ENCODE results near the gene SHB. TPM values are rescaled to one million over a fixed set of nuclear protein-coding genes. Genes with fewer than 3 reads are reported as not detected.

SHB gene
- total and polyA plus RNA-seq, 2 of the 13 experiments (the other 11 are each of a cell fraction or from before 2014, with no cell fraction given), result 19.4 to 20.7 TPM

DNA sequence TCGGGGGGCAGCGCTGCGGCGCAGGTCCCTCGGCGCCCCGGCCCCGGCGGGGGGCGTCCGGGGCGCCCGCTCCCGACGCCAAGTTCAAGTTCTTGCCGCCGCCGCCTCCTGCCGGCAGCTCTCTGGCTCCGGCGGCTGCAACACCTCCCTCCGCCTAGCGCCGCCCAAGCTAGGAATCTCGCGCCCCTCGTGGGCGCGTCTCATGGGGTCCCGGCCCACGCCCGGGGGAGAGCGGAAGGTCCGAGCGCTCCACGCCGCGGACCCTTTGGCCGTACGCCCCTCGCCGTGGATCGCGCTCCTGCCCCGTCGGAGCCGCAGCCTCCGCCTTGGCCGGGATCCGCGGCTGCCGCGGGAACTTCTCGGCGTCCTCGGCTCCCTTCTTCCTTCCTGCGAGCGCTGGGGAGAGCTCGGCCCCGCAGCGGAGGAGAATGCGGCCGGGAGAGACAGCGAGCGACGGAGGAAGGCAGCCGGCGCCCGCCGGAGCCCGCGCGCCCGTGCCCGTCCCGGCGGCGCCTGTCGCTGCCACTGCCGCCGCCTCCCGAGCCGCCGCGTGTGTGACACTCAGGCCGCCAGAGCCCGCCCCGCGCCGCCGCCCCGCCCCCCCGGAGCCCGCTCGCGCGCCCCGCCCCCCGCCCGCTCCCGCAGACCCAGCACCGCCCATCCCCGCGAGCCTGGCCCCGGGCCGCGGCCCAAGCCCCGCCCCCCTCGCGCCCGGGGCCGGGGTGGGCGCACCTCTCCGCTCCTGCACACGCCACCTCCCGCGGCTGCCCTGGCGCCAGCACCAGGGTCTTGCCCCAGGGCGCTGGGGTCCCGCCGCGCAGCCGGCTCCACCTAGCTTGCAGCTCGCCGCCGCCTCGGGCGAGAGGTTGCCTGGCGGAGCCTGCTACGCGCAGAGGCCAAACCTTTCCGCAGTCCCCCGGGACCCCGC, at the start of gene SHB (continued):
- TF ChIP-seq, protein P1, sequence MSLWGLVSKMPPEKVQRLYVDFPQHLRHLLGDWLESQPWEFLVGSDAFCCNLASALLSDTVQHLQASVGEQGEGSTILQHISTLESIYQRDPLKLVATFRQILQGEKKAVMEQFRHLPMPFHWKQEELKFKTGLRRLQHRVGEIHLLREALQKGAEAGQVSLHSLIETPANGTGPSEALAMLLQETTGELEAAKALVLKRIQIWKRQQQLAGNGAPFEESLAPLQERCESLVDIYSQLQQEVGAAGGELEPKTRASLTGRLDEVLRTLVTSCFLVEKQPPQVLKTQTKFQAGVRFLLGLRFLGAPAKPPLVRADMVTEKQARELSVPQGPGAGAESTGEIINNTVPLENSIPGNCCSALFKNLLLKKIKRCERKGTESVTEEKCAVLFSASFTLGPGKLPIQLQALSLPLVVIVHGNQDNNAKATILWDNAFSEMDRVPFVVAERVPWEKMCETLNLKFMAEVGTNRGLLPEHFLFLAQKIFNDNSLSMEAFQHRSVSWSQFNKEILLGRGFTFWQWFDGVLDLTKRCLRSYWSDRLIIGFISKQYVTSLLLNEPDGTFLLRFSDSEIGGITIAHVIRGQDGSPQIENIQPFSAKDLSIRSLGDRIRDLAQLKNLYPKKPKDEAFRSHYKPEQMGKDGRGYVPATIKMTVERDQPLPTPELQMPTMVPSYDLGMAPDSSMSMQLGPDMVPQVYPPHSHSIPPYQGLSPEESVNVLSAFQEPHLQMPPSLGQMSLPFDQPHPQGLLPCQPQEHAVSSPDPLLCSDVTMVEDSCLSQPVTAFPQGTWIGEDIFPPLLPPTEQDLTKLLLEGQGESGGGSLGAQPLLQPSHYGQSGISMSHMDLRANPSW (CRISPR knock-in tag; IDR thresholded peaks at IDR 0.05; ENCODE audit: borderline replicate concordance), result no peak
- peak; percentile 56 for TF ChIP-seq ZFY (CRISPR knock-in tag; IDR thresholded peaks at IDR 0.05)
- TF ChIP-seq, protein P2, sequence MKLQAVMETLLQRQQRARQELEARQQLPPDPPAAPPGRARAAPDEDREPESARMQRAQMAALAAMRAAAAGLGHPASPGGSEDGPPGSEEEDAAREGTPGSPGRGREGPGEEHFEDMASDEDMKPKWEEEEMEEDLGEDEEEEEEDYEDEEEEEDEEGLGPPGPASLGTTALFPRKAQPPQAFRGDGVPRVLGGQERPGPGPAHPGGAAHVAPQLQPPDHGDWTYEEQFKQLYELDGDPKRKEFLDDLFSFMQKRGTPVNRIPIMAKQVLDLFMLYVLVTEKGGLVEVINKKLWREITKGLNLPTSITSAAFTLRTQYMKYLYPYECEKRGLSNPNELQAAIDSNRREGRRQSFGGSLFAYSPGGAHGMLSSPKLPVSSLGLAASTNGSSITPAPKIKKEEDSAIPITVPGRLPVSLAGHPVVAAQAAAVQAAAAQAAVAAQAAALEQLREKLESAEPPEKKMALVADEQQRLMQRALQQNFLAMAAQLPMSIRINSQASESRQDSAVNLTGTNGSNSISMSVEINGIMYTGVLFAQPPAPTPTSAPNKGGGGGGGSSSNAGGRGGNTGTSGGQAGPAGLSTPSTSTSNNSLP (IDR thresholded peaks at IDR 0.05; ENCODE audit: low read depth, low read length), result no peak
- TF ChIP-seq, protein P3, sequence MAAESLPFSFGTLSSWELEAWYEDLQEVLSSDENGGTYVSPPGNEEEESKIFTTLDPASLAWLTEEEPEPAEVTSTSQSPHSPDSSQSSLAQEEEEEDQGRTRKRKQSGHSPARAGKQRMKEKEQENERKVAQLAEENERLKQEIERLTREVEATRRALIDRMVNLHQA (CRISPR knock-in tag; IDR thresholded peaks at IDR 0.05), result no peak
- TF ChIP-seq, protein P4, sequence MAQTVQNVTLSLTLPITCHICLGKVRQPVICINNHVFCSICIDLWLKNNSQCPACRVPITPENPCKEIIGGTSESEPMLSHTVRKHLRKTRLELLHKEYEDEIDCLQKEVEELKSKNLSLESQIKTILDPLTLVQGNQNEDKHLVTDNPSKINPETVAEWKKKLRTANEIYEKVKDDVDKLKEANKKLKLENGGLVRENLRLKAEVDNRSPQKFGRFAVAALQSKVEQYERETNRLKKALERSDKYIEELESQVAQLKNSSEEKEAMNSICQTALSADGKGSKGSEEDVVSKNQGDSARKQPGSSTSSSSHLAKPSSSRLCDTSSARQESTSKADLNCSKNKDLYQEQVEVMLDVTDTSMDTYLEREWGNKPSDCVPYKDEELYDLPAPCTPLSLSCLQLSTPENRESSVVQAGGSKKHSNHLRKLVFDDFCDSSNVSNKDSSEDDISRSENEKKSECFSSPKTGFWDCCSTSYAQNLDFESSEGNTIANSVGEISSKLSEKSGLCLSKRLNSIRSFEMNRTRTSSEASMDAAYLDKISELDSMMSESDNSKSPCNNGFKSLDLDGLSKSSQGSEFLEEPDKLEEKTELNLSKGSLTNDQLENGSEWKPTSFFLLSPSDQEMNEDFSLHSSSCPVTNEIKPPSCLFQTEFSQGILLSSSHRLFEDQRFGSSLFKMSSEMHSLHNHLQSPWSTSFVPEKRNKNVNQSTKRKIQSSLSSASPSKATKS (CRISPR knock-in tag; IDR thresholded peaks at IDR 0.05), result no peak
- no peak for TF ChIP-seq ZNF724P (CRISPR knock-in tag; IDR thresholded peaks at IDR 0.05; ENCODE audit: borderline replicate concordance)
- TF ChIP-seq, protein P5, sequence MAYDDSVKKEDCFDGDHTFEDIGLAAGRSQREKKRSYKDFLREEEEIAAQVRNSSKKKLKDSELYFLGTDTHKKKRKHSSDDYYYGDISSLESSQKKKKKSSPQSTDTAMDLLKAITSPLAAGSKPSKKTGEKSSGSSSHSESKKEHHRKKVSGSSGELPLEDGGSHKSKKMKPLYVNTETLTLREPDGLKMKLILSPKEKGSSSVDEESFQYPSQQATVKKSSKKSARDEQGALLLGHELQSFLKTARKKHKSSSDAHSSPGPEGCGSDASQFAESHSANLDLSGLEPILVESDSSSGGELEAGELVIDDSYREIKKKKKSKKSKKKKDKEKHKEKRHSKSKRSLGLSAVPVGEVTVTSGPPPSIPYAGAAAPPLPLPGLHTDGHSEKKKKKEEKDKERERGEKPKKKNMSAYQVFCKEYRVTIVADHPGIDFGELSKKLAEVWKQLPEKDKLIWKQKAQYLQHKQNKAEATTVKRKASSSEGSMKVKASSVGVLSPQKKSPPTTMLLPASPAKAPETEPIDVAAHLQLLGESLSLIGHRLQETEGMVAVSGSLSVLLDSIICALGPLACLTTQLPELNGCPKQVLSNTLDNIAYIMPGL (CRISPR knock-in tag; IDR thresholded peaks at IDR 0.05; ENCODE audit: borderline replicate concordance in 1 of 2, low read depth in 1 of 2), result 0 out of 4 replicates have a peak, but pooled peaks have one; percentile 3 to 28
- TF ChIP-seq PPARG (CRISPR knock-in tag; conservative IDR thresholded peaks at IDR 0.05), result 0 out of 2 replicates have a peak, but pooled peaks have one; percentile 12
- 0 out of 2 replicates have a peak, but pooled peaks have one; percentile 30 for TF ChIP-seq ZNF556 (CRISPR knock-in tag; IDR thresholded peaks at IDR 0.05; ENCODE audit: borderline replicate concordance)
- TF ChIP-seq, protein P6, sequence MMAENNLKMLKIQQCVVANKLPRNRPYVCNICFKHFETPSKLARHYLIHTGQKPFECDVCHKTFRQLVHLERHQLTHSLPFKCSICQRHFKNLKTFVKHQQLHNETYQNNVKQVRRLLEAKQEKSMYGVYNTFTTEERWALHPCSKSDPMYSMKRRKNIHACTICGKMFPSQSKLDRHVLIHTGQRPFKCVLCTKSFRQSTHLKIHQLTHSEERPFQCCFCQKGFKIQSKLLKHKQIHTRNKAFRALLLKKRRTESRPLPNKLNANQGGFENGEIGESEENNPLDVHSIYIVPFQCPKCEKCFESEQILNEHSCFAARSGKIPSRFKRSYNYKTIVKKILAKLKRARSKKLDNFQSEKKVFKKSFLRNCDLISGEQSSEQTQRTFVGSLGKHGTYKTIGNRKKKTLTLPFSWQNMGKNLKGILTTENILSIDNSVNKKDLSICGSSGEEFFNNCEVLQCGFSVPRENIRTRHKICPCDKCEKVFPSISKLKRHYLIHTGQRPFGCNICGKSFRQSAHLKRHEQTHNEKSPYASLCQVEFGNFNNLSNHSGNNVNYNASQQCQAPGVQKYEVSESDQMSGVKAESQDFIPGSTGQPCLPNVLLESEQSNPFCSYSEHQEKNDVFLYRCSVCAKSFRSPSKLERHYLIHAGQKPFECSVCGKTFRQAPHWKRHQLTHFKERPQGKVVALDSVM (CRISPR knock-in tag; IDR thresholded peaks at IDR 0.05), result 0 out of 2 replicates have a peak, but pooled peaks have one; percentile 9
- TF ChIP-seq RARA (CRISPR knock-in tag; IDR thresholded peaks at IDR 0.05), result peak; percentile 27
- TF ChIP-seq, protein P7, sequence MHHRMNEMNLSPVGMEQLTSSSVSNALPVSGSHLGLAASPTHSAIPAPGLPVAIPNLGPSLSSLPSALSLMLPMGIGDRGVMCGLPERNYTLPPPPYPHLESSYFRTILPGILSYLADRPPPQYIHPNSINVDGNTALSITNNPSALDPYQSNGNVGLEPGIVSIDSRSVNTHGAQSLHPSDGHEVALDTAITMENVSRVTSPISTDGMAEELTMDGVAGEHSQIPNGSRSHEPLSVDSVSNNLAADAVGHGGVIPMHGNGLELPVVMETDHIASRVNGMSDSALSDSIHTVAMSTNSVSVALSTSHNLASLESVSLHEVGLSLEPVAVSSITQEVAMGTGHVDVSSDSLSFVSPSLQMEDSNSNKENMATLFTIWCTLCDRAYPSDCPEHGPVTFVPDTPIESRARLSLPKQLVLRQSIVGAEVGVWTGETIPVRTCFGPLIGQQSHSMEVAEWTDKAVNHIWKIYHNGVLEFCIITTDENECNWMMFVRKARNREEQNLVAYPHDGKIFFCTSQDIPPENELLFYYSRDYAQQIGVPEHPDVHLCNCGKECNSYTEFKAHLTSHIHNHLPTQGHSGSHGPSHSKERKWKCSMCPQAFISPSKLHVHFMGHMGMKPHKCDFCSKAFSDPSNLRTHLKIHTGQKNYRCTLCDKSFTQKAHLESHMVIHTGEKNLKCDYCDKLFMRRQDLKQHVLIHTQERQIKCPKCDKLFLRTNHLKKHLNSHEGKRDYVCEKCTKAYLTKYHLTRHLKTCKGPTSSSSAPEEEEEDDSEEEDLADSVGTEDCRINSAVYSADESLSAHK (CRISPR knock-in tag; IDR thresholded peaks at IDR 0.05; ENCODE audit: borderline replicate concordance), result no peak

Data from HepG2 (cell line).